ENCODE measurements around the gene SHISA9.

GRCh38 chr16:13242201-13242600 is 340.8 kb downstream of the SHISA9 start:
- TF ChIP-seq POLR2AphosphoS5 (IDR thresholded peaks at IDR 0.05): no peak
- TF ChIP-seq, protein P1, sequence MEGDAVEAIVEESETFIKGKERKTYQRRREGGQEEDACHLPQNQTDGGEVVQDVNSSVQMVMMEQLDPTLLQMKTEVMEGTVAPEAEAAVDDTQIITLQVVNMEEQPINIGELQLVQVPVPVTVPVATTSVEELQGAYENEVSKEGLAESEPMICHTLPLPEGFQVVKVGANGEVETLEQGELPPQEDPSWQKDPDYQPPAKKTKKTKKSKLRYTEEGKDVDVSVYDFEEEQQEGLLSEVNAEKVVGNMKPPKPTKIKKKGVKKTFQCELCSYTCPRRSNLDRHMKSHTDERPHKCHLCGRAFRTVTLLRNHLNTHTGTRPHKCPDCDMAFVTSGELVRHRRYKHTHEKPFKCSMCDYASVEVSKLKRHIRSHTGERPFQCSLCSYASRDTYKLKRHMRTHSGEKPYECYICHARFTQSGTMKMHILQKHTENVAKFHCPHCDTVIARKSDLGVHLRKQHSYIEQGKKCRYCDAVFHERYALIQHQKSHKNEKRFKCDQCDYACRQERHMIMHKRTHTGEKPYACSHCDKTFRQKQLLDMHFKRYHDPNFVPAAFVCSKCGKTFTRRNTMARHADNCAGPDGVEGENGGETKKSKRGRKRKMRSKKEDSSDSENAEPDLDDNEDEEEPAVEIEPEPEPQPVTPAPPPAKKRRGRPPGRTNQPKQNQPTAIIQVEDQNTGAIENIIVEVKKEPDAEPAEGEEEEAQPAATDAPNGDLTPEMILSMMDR (IDR thresholded peaks at IDR 0.05): no peak
